K562 (cell line): ENCODE measurements around the gene BEST2. TPM values are rescaled to one million over a fixed set of nuclear protein-coding genes. Genes with fewer than 3 reads are reported as not detected.

Experiments
- ARID1B ChIP-seq: fragments of 450-650 bp; IDR thresholded peaks from 2 replicates; pipeline ENCODE4 v1.6.1; 2016; ENCODE audit warnings: antibody characterized with exemption, mild to moderate bottlenecking, inconsistent platforms
- CC2D1A ChIP-seq: fragments of 450-650 bp; IDR thresholded peaks from 2 replicates; pipeline ENCODE4 v1.6.1; 2017; ENCODE audit warnings: mild to moderate bottlenecking
- CHD1 ChIP-seq: fragments of 200-600 bp; sonication (generic); IDR thresholded peaks from one replicate; pipeline ENCODE4 v1.6.1; 2012; ENCODE audit warnings: mild to moderate bottlenecking, moderate library complexity, low read length, inconsistent platforms
- CREBBP ChIP-seq: IDR thresholded peaks from one replicate; pipeline ENCODE4 v1.6.1; 2012; ENCODE audit warnings: low read depth, mild to moderate bottlenecking, control low read depth, inconsistent platforms, low read length
- E2F5 ChIP-seq: sonication (generic); formaldehyde crosslinking; IDR thresholded peaks from 2 replicates; pipeline ENCODE4 v1.8.0; 2022; ENCODE audit warnings: mild to moderate bottlenecking, missing genetic modification reagents
- FOXM1 ChIP-seq, 2 experiments: fragments of 450-650 bp in 1 of 2; sonication (generic) in 1 of 2; formaldehyde crosslinking in 1 of 2; IDR thresholded peaks; 2 replicates each; pipeline versions ENCODE4 v1.6.1 to v1.9.0; 2017 to 2022; ENCODE audit warnings: low read depth in 2 of 2, mild to moderate bottlenecking in 2 of 2, missing genetic modification reagents in 1 of 2, moderate library complexity in 1 of 2
- HDAC2 ChIP-seq: fragments of 450-650 bp; IDR thresholded peaks from 2 replicates; pipeline ENCODE4 v1.6.1; 2016; ENCODE audit warnings: mild to moderate bottlenecking
- MCM2 ChIP-seq: fragments of 450-650 bp; IDR thresholded peaks from 2 replicates; pipeline ENCODE4 v1.6.1; 2017; ENCODE audit warnings: low read depth, mild to moderate bottlenecking
- MCM5 ChIP-seq: fragments of 450-650 bp; IDR thresholded peaks from 2 replicates; pipeline ENCODE4 v1.6.1; 2016; ENCODE audit warnings: low read depth
- NR2C2 ChIP-seq, 2 experiments: fragments of 200-800 bp in 1 of 2; sonication (Bioruptor generic) in 1 of 2; sonication (generic) in 1 of 2; formaldehyde crosslinking in 1 of 2; IDR thresholded peaks; 2 replicates each; pipeline versions ENCODE4 v1.6.1 to v1.8.0; 2016 to 2022; ENCODE audit warnings: mild to moderate bottlenecking in 1 of 2, missing compliant biosample characterization in 1 of 2, missing genetic modification characterization in 1 of 2, missing genetic modification reagents in 1 of 2
- RBFOX2 ChIP-seq: fragments of 200-400 bp; formaldehyde crosslinking; IDR thresholded peaks from 2 replicates; pipeline ENCODE4 v1.6.1; 2017; ENCODE audit warnings: low read depth, mild to moderate bottlenecking, low read length, moderate library complexity
- RUNX1 ChIP-seq: sonication (generic); IDR thresholded peaks from 2 replicates; pipeline ENCODE4 v1.6.1; 2016; ENCODE audit warnings: antibody characterized with exemption, low read depth
- SRSF1 ChIP-seq: fragments of 200-400 bp; formaldehyde crosslinking; IDR thresholded peaks from 2 replicates; pipeline ENCODE4 v1.6.1; 2017; ENCODE audit warnings: mild to moderate bottlenecking, low read depth, low read length, moderate library complexity
- YY1 ChIP-seq, 3 experiments: IDR thresholded peaks; 2 replicates each; pipeline ENCODE4 v1.6.1; 2011; ENCODE audit warnings: low read length in 2 of 3, mild to moderate bottlenecking in 2 of 3, moderate library complexity in 2 of 3, borderline replicate concordance in 1 of 3, control low read depth in 1 of 3, low read depth in 1 of 3; ENCODE audit not compliant: insufficient read depth in 3 of 3, insufficient replicate concordance in 2 of 3, control insufficient read depth in 1 of 3, insufficient read length in 1 of 3; ENCODE audit errors: extremely low read depth in 1 of 3
- ZBTB7A ChIP-seq: IDR thresholded peaks from 2 replicates; pipeline ENCODE4 v1.6.1; 2011; ENCODE audit warnings: low read depth, mild to moderate bottlenecking, low read length, moderate library complexity, borderline replicate concordance; ENCODE audit not compliant: control insufficient read depth
- ZNF121 ChIP-seq: sonication (generic); formaldehyde crosslinking; conservative IDR thresholded peaks from 2 replicates; pipeline ENCODE4 v1.8.0; 2022; ENCODE audit warnings: missing genetic modification reagents
- ZNF197 ChIP-seq: fragments of 200-800 bp; sonication (Bioruptor generic); IDR thresholded peaks from 2 replicates; pipeline ENCODE4 v1.6.1; 2016; ENCODE audit warnings: low read depth, missing genetic modification characterization, missing compliant biosample characterization
- ZNF224 ChIP-seq: sonication (generic); formaldehyde crosslinking; IDR thresholded peaks from 2 replicates; pipeline ENCODE4 v1.8.0; 2022; ENCODE audit warnings: mild to moderate bottlenecking, missing genetic modification reagents
- ZNF583 ChIP-seq: fragments of 250-450 bp; sonication (Bioruptor Pico); IDR thresholded peaks from 2 replicates; pipeline ENCODE4 v1.4.0; 2020
- ZSCAN32 ChIP-seq: fragments of 450-650 bp; formaldehyde crosslinking; IDR thresholded peaks from 2 replicates; pipeline ENCODE4 v1.4.0; 2020; ENCODE audit warnings: mild to moderate bottlenecking, moderate library complexity
- polyA plus RNA-seq, 8 experiments: library from polyadenylated mRNA; depleted of rRNA in 4 of 8; stranded (reverse) in 5 of 8; unstranded in 3 of 8; fragments of >200 nt; fragmentation: Nextera tagmentation in 2 of 8; fragmentation: Illumina TruSeq in 1 of 8; extraction: Ambion mirVana in 2 of 8; extraction: Trizol in 1 of 8; gene quantifications; 2 replicates each; pipeline versions ENCODE4 v1.2.1 to v1.2.3, GENCODE V29; 2011 to 2014; ENCODE audit warnings: inconsistent platforms in 1 of 8, missing spikeins in 1 of 8
- total RNA-seq, 7 experiments: library from RNA; depleted of rRNA in 6 of 7; stranded (reverse); fragments of >200 nt in 6 of 7; fragmentation: Illumina TruSeq in 2 of 7; extraction: Trizol in 2 of 7; gene quantifications; 2 replicates each; pipeline versions ENCODE4 v1.2.1 to v1.2.3, GENCODE V29; 2011 to 2021; ENCODE audit warnings: low replicate concordance in 1 of 7
- TF ChIP-seq, protein P1 (sequence below): IDR thresholded peaks from 3 replicates; pipeline ENCODE4 v1.6.1; 2011; ENCODE audit warnings: borderline replicate concordance, mild to moderate bottlenecking; ENCODE audit not compliant: insufficient read length, insufficient read depth
- TF ChIP-seq, protein P2 (sequence below): sonication (generic); formaldehyde crosslinking; IDR thresholded peaks from 2 replicates; pipeline ENCODE4 v1.8.0; 2022; ENCODE audit warnings: mild to moderate bottlenecking, missing genetic modification reagents

BEST2 gene
- total and polyA plus RNA-seq, 9 of the 15 experiments (the other 6 are each of a cell fraction or from before 2014, with no cell fraction given), result not detected

DNA sequence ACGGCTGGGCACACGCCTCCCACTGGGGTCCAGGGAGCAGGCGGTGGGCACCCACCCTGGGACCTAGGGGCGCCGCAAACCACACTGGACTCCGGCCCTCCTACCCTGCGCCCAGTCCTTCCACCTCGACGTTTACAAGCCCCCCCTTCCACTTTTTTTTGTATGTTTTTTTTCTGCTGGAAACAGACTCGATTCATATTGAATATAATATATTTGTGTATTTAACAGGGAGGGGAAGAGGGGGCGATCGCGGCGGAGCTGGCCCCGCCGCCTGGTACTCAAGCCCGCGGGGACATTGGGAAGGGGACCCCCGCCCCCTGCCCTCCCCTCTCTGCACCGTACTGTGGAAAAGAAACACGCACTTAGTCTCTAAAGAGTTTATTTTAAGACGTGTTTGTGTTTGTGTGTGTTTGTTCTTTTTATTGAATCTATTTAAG, 41.3 kb downstream of the BEST2 start (continued):
- no peak for TF ChIP-seq FOXM1 (IDR thresholded peaks at IDR 0.05; ENCODE audit: low read depth)
- TF ChIP-seq FOXM1 (CRISPR knock-in tag; IDR thresholded peaks at IDR 0.05; ENCODE audit: low read depth), result no peak
- TF ChIP-seq, protein P1, sequence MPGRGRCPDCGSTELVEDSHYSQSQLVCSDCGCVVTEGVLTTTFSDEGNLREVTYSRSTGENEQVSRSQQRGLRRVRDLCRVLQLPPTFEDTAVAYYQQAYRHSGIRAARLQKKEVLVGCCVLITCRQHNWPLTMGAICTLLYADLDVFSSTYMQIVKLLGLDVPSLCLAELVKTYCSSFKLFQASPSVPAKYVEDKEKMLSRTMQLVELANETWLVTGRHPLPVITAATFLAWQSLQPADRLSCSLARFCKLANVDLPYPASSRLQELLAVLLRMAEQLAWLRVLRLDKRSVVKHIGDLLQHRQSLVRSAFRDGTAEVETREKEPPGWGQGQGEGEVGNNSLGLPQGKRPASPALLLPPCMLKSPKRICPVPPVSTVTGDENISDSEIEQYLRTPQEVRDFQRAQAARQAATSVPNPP, result no peak
- peak; percentile 57 for TF ChIP-seq RBFOX2
- TF ChIP-seq ZNF121 (CRISPR knock-in tag), result no peak
- TF ChIP-seq, protein P2, sequence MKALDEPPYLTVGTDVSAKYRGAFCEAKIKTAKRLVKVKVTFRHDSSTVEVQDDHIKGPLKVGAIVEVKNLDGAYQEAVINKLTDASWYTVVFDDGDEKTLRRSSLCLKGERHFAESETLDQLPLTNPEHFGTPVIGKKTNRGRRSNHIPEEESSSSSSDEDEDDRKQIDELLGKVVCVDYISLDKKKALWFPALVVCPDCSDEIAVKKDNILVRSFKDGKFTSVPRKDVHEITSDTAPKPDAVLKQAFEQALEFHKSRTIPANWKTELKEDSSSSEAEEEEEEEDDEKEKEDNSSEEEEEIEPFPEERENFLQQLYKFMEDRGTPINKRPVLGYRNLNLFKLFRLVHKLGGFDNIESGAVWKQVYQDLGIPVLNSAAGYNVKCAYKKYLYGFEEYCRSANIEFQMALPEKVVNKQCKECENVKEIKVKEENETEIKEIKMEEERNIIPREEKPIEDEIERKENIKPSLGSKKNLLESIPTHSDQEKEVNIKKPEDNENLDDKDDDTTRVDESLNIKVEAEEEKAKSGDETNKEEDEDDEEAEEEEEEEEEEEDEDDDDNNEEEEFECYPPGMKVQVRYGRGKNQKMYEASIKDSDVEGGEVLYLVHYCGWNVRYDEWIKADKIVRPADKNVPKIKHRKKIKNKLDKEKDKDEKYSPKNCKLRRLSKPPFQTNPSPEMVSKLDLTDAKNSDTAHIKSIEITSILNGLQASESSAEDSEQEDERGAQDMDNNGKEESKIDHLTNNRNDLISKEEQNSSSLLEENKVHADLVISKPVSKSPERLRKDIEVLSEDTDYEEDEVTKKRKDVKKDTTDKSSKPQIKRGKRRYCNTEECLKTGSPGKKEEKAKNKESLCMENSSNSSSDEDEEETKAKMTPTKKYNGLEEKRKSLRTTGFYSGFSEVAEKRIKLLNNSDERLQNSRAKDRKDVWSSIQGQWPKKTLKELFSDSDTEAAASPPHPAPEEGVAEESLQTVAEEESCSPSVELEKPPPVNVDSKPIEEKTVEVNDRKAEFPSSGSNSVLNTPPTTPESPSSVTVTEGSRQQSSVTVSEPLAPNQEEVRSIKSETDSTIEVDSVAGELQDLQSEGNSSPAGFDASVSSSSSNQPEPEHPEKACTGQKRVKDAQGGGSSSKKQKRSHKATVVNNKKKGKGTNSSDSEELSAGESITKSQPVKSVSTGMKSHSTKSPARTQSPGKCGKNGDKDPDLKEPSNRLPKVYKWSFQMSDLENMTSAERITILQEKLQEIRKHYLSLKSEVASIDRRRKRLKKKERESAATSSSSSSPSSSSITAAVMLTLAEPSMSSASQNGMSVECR (CRISPR knock-in tag), result no peak
- TF ChIP-seq ZNF224, result no peak
- TF ChIP-seq YY1 (IDR thresholded peaks at IDR 0.05; ENCODE audit: borderline replicate concordance in 1 of 3, control insufficient read depth in 1 of 3, extremely low read depth in 1 of 3, insufficient read depth in 3 of 3, insufficient read length in 1 of 3, insufficient replicate concordance in 2 of 3, low read depth in 1 of 3, low read length in 2 of 3), result peak in 1 of 3 experiments; percentile 13
- TF ChIP-seq E2F5, result peak; percentile 5; the same call in 1 of the 2 replicates
- TF ChIP-seq RUNX1, result no peak
- no peak for TF ChIP-seq MCM2
- no peak for TF ChIP-seq ZNF583 (CRISPR knock-in tag)
- peak; percentile 16; the same call in 1 of the 2 replicates for TF ChIP-seq ZNF197 (CRISPR knock-in tag)
- TF ChIP-seq CC2D1A, result no peak
- TF ChIP-seq SRSF1, result no peak
- TF ChIP-seq HDAC2, result no peak
- 0 out of 2 replicates have a peak, but pooled peaks have one; percentile 11 for TF ChIP-seq ARID1B
- no peak for TF ChIP-seq MCM5
- TF ChIP-seq CHD1, result peak; percentile 48
- TF ChIP-seq CREBBP, result no peak
- no peak; the same call in 1 of the 2 replicates for TF ChIP-seq ZBTB7A
- TF ChIP-seq NR2C2 (CRISPR knock-in tag; IDR thresholded peaks at IDR 0.05), result no peak; the same call in 1 of the 2 replicates
- TF ChIP-seq NR2C2 (tag; IDR thresholded peaks at IDR 0.05), result peak; percentile 15
- no peak for TF ChIP-seq ZSCAN32
